Endothelial cell (in vitro differentiated cells): ENCODE results near the gene HDAC1. TPM values are rescaled to one million over a fixed set of nuclear protein-coding genes. Genes with fewer than 3 reads are reported as not detected.

Source experiments
- DNase-seq: peaks from one replicate; pipeline ENCODE4 v3.0.0; 2021; ENCODE audit warnings: low spot score
- H3K27ac Mint-ChIP-seq: one replicate; pipeline ENCODE4 v1.8.0; 2021; ENCODE audit warnings: mixed read lengths, inconsistent platforms; ENCODE audit not compliant: unreplicated experiment
- H3K27me3 Mint-ChIP-seq: one replicate; pipeline ENCODE4 v1.8.0; 2021; ENCODE audit warnings: mild to moderate bottlenecking, moderate library complexity, mixed read lengths, inconsistent platforms; ENCODE audit not compliant: unreplicated experiment
- H3K36me3 Mint-ChIP-seq: one replicate; pipeline ENCODE4 v1.8.0; 2021; ENCODE audit warnings: mild to moderate bottlenecking, low read depth, mixed read lengths, inconsistent platforms; ENCODE audit not compliant: unreplicated experiment
- H3K4me1 Mint-ChIP-seq: one replicate; pipeline ENCODE4 v1.8.0; 2021; ENCODE audit warnings: mild to moderate bottlenecking, mixed read lengths, inconsistent platforms; ENCODE audit not compliant: unreplicated experiment
- H3K4me3 Mint-ChIP-seq: one replicate; pipeline ENCODE4 v1.8.0; 2021; ENCODE audit warnings: mild to moderate bottlenecking, mixed read lengths, inconsistent platforms; ENCODE audit not compliant: unreplicated experiment
- H3K9me3 Mint-ChIP-seq: one replicate; pipeline ENCODE4 v1.8.0; 2021; ENCODE audit warnings: mixed read lengths, inconsistent platforms; ENCODE audit not compliant: unreplicated experiment
- total RNA-seq: library from RNA; stranded (reverse); fragmentation: NEBNext Ultra II Directional; extraction: Animal tissue kit (Norgen Biotek cat#: 25700); gene quantifications from one replicate; pipeline ENCODE4 v1.2.1, GENCODE V29; 2021; ENCODE audit not compliant: unreplicated experiment
- TF ChIP-seq, protein P1 (sequence below): fragments of 200-600 bp; sonication (generic); IDR thresholded peaks from one replicate; pipeline ENCODE4 v1.5.0; 2021; ENCODE audit warnings: antibody characterized with exemption; ENCODE audit not compliant: unreplicated experiment

The HDAC1 gene
- total RNA-seq, 1 donor from 2014 or later: 143 TPM

DNA sequence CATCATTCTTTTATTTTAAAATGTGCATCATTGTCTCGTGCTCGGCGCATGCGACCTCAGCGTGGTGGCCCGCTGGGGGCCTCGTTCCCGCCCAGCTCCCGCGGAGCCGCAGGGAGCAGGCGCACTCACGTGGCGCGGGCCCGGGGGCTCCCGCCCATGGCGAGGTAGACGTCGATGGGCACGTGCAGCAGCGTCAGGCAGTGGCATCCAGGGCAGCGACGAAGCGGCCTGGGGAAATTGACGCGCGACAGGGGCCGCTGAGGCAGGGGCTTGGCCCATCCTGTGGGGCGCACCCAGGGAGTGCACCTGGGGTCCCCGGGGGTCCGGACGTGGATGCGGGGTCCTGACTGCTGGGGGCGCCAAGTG lies 69.4 kb downstream of the HDAC1 start:
- Mint-ChIP-seq H3K4me1 (peaks cover 21% of the 10 kb centered on the region), H3K4me3 (no peak overlapping the region), H3K36me3 (peaks cover 44% of the 10 kb centered on the region), H3K27ac (no peak overlapping the region), H3K27me3 (peaks cover 20% of the 10 kb centered on the region), H3K9me3 (no peaks in the 10 kb centered on the region)
- TF ChIP-seq, protein P1, sequence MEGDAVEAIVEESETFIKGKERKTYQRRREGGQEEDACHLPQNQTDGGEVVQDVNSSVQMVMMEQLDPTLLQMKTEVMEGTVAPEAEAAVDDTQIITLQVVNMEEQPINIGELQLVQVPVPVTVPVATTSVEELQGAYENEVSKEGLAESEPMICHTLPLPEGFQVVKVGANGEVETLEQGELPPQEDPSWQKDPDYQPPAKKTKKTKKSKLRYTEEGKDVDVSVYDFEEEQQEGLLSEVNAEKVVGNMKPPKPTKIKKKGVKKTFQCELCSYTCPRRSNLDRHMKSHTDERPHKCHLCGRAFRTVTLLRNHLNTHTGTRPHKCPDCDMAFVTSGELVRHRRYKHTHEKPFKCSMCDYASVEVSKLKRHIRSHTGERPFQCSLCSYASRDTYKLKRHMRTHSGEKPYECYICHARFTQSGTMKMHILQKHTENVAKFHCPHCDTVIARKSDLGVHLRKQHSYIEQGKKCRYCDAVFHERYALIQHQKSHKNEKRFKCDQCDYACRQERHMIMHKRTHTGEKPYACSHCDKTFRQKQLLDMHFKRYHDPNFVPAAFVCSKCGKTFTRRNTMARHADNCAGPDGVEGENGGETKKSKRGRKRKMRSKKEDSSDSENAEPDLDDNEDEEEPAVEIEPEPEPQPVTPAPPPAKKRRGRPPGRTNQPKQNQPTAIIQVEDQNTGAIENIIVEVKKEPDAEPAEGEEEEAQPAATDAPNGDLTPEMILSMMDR: no peak
- DNase-seq: no peak

DNA sequence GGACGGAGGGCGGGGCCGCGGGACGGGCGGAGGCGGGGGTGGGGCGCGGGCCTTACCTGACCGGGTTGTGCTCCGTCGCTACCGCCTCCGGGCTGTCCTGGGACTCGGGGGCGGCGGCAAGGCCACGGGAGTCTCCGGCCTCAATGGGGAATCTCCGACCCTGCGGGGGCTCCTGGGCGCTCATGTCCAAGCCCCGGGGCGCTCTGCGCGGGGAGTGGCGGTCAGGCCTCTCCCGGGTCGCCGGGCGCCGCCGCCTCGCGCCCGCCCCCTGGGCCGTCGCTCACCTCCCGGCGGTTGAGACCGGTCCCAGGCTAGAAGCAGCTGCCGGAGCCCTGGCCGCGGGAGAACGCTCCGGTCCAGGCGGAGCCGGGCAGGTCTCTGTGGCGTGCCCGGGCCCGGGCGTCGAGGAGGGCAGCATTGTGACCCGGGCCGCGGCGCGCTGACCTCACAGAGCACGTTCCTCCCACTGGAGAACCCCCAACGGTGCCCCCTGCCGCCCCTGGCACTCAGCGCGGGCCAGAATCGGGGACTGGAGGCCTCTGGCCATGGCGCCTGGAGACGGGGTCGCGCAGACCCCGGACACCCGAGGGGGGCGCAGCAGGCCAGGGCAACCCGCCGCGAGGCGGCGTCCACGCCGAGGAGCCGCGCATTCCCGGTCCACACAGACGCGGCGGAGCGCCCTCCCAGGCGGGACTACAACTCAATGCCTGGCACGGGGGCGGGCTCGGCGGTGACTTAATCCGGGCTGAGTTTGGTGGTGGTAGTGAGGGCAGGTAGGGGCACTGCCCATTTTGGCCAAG lies 70.0 kb downstream of the HDAC1 start:
- Mint-ChIP-seq H3K4me3 (no peak overlapping the region), H3K27me3 (peaks cover 20% of the 10 kb centered on the region), H3K9me3 (no peaks in the 10 kb centered on the region), H3K4me1 (peaks cover 21% of the 10 kb centered on the region), H3K36me3 (peaks cover 46% of the 10 kb centered on the region), H3K27ac (no peak overlapping the region)
- peak; percentile 58 for DNase-seq
- TF ChIP-seq, protein P1: no peak

DNA sequence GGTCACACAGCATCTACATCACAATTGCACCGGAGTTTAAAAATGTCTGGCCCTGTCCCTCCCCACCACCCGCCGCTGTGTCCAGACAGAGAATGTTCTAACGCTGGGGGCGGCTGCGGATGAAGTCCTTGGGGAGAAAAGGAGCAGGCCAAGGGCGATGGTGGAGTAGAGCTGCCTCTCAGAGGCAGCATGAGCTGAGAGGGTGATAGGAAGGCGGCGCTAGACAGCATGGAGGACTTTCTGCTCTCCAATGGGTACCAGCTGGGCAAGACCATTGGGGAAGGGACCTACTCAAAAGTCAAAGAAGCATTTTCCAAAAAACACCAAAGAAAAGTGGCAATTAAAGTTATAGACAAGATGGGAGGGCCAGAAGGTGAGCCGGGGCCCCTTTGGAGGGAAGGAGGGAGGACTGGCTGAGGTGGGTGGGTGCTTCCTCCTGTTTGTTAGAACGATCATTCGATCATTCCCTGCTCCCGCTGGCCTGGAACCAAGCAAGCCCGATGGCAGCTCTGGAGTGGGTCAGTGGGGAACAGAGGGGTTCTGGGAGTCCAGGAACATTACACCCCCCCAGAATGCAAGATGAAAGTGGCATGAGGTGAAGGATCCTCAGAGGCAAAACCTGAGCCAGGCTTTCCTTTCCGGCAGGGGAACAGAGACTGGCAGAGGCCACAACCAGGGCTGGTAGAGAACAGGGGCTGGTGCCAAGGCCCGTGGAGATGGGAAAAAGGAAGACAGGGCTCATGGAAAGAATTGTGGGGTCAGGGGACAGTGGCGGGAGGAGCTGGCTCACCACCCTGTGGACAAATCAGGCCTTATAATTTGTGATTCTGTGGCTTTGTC lies 70.8 kb downstream of the HDAC1 start, which contains the start of the genes FAM229A and TSSK3:
Gene FAM229A, minus strand, starts transcription at position 12 of the 840 bp plus-strand sequence. CDS start 394 bp downstream, outside the sequence.
Gene TSSK3, plus strand, starts transcription at position 66 of the 840 bp plus-strand sequence. Its CDS starts 163 bp downstream, at position 229.
- Mint-ChIP-seq H3K4me3 (peak within 1 kb of the TSS; percentile 74), H3K9me3 (no peaks in the 10 kb centered on the region), H3K36me3 (peaks cover 50% of the 10 kb centered on the region), H3K27ac (peak within 1 kb of the TSS; percentile 61), H3K4me1 (peaks cover 21% of the 10 kb centered on the region), H3K27me3 (peaks cover 16% of the 10 kb centered on the region)
- TF ChIP-seq, protein P1: no peak
- DNase-seq: no peak

DNA sequence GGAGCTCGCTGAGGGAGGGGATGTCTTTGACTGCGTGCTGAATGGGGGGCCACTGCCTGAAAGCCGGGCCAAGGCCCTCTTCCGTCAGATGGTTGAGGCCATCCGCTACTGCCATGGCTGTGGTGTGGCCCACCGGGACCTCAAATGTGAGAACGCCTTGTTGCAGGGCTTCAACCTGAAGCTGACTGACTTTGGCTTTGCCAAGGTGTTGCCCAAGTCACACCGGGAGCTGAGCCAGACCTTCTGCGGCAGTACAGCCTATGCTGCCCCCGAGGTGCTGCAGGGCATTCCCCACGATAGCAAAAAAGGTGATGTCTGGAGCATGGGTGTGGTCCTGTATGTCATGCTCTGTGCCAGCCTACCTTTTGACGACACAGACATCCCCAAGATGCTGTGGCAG lies 71.8 kb downstream of the HDAC1 start:
- Mint-ChIP-seq H3K4me1 (peaks cover 21% of the 10 kb centered on the region), H3K27me3 (peaks cover 14% of the 10 kb centered on the region), H3K27ac (no peak overlapping the region), H3K36me3 (peaks cover 50% of the 10 kb centered on the region), H3K9me3 (no peaks in the 10 kb centered on the region), H3K4me3 (no peak overlapping the region)
- no peak for DNase-seq
- TF ChIP-seq, protein P1: no peak
